Cortex of kidney (tissue), 1 donor: Measurements from ENCODE around the gene DGKB.

Experiments
- DNase-seq: peaks from one replicate; lab custom pipeline; 2025; lab: John Stamatoyannopoulos, UW

Gene DGKB

DNA sequence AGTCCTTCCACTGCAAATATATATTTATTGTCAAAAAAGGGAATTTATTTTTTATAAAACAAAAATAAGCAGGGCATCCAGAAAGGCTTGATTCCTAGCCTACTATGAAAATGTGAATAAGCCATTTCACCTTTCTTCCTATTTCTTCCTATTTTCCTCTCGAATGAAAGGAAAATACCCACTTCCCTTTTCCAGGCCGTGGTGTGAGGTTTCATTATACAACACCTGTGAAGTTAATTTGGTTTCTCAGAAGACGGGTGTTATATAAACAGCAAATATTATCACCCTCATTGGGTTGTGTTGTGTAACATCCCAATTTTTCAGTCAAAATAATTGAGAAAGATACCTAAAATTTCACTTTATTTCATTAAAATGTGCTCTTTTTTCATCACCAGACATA is 214.3 kb downstream of the DGKB start:
- DNase-seq = no peak

DNA sequence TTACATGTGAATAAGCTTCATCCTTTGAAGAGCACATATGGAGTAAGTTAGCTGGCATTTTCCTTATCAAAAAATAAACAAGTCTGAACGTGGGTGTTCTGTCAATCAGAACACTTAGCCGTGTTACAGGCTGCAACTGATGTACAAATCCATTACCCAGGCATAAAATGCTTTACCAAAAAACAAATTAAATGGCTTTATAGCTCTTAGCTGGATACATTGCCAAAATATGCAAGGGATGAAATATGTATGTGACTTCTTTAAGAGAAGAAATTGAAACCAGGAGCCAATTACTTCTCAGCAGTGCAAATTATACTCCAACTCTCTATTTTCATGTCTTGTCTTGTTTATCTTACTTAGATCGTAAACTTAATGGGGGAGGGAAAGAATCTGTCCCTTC is 214.8 kb downstream of the DGKB start:
- DNase-seq = no peak

DNA sequence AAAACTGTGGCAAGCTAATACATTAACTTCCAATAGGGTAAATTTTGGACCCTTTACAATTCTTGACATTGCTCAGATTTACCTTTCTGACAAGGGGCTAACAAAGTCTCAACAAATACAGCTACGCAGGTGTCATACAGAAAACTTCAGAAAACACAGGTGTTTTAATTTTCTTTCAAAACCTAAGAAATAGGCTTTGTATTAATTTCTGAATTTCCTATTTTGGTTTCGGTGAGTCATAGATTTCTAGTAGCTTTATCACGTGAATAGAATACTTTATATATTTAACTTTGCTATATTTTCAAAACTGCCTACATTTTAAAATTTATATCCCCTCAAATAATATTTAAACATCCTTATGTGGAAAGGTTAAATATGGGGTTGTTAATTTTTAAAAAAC is 215.3 kb downstream of the DGKB start:
- no peak for DNase-seq

DNA sequence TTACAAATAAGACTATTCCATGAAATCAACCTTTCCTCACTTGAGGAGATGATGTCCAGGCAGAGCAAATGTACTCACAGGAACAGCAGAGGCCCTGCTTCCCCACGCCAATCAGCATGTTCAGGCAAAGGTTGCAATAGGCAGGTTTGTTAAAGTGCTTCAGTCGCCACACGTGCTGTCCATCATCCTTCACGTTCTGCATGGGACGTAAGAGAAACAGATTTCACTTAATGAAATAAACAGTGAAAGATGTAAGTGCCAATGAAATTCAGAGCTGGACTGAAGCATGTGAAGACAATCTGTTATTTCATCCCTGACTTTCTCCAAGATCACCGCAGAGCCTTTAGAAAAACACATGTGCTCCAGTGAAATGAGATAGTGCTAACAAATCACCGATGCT is 217.4 kb downstream of the DGKB start:
- no peak for DNase-seq

DNA sequence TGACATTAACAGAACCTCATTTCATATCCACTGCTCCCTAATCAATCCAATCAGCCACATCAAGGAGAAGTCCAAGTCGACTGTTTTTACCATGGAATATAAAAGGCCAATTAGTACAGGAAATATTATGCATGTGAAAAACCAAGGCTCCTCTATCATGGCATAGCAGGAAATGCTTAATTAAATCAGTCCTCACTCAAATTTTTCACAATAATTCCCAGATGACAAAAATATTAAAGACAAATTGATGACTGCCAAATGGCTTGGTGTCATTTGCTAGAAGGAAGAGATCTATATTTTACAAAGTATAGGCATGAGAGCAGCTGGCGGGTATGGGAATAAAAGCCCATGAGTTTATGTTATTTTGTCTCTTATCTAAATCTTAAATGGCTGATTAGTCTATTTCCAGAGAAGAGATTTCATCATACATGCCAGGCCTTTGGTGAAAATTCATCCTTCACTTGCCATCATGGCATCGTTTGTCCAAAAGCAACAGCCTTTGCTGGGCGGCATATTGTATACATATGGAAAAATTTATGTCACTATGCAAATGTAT is 219.6 kb downstream of the DGKB start:
- no peak for DNase-seq

DNA sequence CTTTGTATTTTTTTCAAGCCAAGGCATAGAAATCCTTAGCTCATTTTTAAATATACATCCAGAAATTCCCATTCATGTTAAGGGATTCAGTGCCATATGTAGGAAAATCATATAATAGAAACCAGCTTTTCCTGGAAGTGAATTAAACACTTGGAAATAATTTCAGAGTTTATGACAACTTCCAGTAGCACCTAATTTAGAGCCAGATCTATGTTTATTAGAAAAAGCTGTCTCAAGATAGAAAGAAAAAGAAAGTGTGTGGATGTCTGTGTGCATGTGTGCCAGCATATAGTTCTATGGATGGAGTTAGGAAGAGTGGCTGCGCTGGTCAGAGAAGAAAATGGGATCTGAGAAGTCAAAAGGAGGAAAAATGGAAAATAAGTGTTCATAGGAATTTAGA is 225.7 kb downstream of the DGKB start:
- DNase-seq = no peak

DNA sequence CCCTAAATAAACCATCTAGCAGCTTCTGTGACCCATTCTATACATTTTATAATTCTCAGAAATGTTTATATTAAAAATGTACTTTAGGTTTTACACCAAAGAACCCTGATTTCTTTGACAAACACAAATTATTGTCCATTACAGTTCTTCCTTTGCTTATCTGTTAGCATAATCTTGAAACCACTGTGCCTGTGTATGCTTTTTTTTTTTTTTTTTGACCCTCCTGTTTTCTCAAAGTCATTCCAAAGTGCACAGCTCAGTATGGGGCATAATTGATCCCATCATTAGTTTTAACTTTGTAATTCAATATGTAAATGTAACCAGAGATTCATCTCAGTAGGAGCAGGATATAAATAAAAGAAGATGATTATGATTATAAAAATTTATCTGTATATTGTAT is 229.3 kb downstream of the DGKB start:
- no peak for DNase-seq

DNA sequence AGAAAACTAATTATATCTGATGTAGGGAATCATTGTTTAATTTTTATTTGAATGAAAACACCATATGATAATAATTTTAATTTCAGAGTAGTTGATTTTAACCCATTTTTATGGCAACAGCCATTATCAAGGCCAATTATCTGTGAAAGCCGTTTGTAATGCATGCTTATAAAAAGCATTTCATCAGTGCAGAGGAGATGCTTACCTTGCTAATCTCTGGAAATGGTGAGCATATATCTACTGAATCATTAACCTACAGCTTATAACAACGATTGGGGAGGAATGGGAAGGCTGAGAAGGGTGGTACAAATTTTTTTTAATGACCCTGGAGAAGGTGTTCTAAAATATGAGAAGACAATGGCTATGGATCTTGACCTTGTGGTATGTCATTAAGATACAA is 235.6 kb downstream of the DGKB start:
- no peak for DNase-seq

DNA sequence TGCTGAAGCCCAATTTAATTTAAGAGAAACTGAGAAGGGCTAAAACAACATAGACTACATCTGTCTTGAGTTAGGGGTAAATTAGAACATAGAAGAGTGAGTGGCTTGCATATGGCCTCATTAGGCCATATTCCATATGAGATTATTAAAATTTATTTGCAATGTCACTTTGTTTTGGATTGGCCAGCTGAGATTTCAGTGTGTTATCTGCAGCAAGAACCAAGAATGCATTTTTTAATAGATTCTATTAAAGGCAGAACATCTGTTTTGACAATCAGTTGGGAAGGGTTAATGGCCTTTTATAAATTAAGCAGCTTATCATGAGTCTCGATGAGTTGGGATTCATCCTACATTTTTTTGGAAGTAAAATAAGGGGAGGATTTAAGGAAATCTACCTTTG is 236.2 kb downstream of the DGKB start:
- no peak for DNase-seq

DNA sequence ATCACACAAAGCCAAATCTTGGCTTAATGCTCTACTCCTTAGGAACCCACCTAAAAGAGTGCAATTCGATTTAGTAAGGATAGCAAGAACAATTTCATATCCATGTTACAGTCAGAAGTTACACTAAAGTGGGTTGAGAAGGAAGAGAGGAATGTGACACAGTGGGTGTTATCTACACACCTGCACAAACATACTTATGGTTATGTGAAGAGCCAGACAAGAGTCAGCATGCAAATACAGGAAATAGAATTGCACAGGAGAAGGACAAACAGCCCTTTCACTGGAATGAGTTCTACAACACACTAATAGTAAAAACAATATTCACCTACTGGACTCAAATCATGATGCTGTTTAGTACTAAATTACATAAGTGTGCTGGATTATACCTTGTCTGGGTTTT is 262.8 kb downstream of the DGKB start:
- no peak for DNase-seq

DNA sequence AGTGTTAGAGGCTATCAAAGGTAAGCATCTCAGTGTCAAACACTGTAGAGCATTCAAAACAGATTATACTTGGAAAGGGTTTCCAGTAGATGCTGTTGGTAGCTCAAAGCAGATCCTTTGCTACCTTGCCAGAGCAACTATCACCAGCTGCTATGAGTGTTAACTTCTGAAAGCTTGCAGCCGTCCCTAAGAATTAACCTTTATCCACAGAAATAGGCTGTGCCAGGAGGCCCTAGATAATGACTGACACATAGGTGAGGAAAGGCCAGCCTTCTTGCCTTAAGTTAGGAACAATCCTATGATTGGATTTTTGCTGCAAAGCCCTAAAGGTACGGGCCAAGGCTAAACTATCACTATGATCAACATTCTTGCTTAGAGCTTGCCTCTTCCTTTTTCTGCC is 263.2 kb downstream of the DGKB start:
- DNase-seq = no peak

DNA sequence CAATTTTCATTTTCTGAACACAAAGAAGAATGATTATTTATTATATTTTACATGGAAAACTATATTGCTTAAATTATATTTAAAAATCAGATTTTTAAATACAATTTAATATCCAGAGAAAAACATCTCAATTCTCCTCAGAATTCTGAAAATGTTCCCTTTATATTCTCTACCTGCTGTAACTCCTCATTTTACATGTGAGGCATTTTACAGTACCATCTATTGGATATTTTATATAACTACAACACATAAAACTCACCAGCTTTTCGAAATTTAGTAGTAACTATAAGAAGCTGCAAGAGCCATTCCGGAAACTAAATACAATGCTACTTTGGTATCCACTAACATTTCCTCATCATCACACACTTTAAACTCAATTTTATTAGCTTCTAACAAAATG is 264.6 kb downstream of the DGKB start:
- no peak for DNase-seq

DNA sequence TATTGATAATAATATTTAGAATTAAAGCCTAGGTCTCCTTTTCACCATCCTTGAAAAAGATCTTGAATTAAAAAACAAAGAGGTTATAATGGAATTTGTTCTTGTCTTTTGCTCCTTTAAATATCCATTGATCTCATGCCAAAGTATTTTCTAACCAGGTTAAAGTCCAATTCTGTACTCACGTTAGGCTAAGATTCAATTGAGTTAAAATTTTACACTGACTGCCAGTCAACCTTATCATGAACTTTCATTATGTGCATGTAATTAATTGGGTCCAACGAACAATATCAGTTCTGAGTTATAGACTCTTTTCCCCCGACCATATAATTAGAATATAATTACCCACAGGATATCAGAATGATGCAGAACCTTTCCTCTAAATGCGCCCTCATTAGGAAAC is 266.6 kb downstream of the DGKB start:
- no peak for DNase-seq

DNA sequence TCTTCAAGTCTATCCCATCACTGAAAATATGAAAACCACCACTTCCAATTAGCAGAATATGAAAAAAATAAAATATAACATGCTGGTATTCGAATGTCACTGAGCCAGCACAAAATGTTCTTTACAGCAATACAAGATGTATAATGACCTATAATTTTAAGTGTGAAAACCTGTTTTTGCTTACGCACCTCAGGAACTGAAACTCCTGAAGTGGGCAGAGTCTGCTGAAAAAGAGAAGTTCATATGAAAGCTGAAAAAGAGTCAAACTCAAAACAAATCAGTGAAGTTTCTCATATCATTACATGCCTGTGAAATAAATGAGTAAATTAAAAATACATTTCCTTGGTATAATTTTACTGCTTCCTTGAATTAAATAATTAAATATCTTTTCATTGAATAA is 272.5 kb downstream of the DGKB start:
- DNase-seq = no peak

DNA sequence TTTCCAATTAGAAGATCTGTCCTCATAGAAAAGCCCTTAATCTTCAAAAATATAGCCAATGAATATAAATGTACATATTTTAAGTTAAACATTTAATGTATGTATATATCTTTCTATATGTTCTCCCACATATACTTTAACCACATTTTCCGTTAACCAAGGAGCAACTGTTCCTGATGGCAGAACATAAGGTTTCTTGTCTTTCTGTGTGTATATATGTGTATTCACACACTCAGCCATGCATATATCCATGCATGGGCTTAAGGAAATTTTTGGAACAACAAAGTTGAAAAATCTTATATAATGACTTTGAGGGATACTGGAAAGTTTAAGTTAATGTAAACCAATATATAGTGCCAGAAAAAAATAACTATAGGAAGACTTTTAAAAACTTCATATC is 274.0 kb downstream of the DGKB start:
- DNase-seq = no peak

DNA sequence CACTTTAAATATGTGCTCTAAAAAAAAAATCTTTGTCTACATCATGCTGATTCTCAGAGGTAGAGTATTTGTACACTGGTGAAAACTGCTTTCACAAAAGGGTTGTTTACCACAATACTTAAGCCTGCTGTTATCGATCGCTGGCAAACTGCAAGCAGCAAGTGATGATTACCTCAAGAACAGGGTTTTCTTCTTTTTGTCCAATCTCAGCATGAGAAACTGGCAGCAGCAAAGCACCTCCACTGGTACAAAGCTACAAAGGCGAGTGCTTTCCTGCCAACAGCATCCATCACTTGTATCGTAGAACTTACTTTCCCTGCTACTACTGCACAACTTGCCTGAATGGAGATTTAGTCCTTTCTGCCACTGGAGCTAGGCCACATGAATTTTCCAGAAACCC is 276.5 kb downstream of the DGKB start:
- DNase-seq = no peak

DNA sequence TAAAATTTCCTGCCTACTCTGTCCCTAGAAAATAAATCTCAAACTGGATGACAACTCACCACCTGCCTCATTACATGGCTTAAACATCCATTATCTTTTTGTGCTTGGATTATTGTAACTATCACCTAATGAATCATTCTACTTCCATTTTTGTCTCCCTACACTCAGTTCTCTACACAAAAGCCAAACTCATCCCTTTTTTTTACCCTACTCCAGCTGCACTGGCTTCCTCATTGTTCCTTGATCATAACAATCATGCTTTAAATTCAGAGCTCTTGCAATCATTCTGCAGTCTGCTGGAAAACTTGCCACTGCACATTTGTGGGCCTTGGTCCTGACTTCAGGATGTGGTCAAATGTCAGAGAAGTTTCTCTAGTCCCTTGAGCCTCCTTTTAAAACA is 280.0 kb downstream of the DGKB start:
- DNase-seq = no peak

DNA sequence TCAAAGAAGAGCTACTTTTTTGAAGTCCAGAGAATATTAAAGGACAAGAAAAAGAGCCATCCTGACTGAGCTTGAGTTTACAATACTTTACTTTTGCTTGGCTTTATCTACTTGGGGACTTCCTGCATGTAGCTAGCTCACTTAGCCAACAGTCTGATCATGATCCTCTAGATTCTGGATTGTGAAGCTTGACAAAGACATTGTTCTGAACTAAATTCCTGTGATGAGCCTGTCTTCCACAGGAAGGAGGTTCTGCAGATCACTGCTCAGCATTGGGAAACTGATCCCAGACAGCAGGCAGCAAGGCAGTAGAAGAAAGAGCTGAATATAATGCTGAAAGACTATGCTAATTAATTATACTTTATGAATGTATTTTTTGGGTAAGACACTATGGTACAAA is 296.4 kb downstream of the DGKB start:
- DNase-seq = no peak

DNA sequence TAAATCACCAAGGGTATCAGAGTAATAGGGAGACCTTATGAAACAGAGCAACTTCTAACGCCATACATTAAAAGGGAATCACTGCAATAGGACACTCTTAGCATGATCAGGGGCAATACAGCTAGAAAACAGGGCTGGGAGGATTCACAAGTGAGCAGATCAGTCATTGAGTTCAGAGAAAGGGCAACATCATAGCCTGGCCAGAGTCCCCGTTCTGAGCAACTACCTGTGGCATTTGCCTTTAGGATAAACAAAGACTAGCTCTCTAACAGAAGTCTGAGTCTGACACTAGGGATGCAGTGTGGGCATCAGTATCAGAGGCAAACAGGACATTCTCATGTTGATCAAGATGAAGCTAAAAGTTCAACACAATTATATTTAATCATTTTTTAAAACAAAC is 297.9 kb downstream of the DGKB start:
- DNase-seq = no peak

DNA sequence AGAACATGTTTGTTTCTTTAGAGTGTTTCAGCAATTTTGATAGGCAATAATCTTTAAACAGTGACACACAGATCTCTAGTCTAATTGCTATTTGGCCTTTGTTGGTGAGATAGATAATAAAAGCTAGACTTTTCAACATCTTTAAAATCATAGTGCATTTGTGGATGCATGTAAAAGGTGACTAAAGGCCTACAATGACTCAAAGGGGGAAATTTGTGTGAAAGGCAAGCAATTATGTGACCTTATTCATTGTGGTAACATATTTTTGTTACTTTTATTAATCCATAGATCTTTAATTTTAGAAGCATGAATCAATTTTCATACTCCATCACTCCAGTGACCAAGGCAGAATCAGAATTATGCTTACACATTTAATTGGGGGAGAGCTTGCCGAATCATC is 299.7 kb downstream of the DGKB start:
- DNase-seq = no peak

DNA sequence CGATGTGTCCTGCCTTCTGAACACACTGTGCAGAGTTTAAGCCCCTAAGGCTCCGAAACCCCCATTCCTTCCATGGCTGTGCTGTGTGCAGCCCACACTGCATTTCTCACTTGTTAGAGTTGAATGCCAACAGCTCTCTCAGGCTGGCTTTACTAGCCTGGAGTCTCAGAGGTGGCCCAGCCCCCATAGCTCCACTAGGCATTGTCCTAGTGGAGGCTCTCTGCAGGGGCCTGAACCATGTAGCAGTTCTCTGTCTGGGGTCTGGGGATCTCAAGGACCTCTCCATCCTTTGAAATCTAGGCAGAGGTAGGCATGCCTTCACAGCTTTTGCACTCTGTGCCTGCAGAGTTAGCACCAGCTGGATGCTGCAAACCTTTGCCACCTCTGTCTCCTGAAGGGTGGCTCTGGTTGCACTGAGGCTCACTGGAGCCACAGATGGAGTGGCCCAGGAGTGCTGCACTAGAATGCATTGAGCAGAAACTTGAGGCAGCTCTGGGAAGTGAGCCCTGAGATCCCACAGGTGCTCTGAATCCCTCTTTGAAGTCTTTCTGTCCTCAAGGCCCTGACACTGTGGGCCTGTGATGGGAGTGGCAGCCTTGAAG is 301.7 kb downstream of the DGKB start:
- DNase-seq = no peak

DNA sequence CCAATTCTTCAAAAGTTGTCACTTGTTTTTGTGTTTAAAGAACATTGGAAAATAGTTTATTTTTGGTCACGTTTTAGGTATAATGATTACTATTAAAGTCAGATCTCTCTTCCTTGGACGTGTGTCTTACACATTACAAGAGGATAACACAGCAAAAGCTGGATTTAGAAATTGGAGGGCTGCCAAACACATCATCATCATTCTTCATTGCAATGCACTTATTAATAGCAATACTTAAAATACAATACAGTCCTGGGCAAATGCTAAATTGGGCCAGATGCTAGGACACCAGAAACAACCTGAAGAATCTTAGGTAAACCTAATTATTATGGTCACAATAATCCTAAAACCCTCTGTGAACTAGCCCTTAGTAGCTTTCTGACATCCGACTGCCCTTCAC is 303.6 kb downstream of the DGKB start:
- no peak for DNase-seq

DNA sequence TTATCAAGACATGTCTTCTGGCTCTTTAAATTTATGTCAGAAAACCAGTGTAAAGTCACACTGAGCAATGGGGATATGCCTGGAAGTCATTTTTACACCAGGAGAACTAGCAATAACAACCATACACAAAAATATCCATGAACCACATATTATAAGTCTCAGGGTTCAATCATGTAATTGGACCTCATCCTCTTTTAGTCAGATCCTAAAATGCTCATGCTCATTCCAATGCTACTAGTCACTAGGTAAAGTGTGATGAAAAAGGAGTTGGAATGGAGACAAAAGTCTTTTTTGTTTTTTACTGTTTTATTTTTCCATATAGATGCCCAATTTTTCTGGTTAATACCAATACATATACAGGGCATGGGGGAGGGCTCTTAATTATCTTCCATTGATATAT is 306.1 kb downstream of the DGKB start:
- no peak for DNase-seq

DNA sequence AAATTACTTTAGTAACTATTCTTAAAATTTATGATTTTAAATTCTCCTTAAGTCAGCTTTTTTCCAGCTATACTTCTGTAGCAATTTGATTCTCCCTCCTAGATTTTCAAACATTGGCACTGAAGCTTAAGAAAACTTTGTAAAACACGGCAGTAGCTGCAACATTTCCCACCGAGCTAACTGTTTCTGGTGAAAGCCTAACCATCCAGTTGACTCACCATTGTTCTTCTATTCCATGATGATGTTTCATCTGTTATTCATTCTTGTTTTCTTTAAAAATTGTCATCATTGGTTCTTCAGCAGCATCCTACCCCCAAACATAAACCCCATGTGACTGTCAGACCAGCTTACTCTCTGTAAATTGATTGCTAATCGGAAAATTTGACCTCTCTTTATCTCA is 312.3 kb downstream of the DGKB start:
- DNase-seq = no peak

DNA sequence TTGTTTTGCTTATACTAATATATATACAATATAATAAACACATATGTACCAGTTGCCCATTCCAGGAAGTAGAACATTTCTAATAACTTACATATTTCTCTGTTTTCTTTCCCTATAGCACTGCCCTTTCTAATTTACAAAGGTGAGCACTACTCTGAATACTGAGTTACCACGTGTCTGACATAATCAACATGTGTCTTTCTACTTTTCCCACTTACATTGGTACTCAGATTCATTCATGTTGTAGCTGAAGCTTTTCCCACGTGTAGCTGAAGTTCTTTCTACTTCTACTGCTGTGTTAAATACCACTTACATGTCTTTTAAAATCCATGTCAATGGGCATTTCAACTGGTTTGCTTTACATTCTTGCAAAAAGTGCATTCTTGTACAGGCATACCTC is 317.3 kb downstream of the DGKB start:
- DNase-seq = no peak
